HG03378 (cell line): ENCODE results near the gene FUT8.

ENCODE experiments used
- ATAC-seq: cut with Tn5 transposase; IDR thresholded peaks from one replicate; pipeline ENCODE4 v1.9.1; 2021; ENCODE audit warnings: mild to moderate bottlenecking, moderate library complexity; ENCODE audit not compliant: unreplicated experiment

The FUT8 gene

DNA sequence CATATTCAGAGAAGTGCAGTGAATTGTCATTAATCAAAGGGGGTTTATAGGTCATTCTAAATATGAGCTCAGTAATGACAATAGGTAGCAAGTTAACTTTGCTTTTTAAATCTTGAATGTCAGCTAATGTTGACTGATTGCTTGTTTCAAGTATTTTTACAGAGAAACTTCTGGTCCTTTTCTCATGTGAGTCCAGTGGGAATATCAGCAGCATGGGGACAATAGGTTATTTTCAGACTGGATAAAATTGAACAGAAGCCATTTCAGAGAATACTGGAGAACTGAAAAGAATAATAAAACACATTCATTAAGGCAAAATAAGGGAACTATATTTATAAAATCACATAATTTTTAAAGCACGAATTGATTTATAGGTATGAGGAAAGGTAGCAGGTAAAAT is 78.7 kb downstream of the FUT8 start:
- no peak for ATAC-seq

DNA sequence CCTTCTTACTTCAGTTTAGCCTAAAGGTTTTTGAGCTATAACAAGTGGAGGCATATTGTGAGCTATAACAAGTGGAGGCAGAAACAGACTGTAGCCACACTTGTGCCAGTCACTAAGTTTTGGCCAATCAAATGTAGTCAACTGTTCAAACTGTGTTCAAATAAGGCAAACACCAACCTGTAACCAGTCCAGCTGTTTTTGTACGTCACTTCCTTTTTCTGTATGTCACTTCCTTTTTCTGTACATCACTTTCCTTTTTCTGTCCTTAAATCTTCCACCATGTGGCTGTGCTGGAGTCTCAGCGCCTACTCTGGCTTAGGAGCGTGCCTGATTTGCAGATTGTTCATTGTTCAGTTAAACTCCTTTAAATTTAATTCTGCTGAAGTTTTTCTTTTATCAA is 79.7 kb downstream of the FUT8 start:
- no peak for ATAC-seq

DNA sequence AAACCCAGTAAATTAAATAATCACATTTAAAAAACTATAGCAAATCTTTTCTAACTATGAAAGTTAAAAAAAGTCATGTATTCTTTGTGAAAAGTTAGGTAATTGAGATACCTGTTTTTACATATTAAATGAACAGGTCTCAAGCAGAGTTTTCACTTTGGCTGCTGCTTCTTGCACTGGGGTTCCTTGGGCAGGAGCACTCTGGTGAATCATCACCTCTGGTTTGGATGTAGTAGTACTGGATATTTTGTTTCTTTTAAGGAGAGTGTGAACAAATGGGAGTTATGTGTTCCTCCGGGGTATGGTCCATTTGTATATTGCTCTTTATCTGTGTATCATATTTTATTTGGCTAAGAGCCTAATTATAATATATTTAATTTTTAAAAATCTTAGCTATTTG is 82.7 kb downstream of the FUT8 start:
- ATAC-seq = no peak

DNA sequence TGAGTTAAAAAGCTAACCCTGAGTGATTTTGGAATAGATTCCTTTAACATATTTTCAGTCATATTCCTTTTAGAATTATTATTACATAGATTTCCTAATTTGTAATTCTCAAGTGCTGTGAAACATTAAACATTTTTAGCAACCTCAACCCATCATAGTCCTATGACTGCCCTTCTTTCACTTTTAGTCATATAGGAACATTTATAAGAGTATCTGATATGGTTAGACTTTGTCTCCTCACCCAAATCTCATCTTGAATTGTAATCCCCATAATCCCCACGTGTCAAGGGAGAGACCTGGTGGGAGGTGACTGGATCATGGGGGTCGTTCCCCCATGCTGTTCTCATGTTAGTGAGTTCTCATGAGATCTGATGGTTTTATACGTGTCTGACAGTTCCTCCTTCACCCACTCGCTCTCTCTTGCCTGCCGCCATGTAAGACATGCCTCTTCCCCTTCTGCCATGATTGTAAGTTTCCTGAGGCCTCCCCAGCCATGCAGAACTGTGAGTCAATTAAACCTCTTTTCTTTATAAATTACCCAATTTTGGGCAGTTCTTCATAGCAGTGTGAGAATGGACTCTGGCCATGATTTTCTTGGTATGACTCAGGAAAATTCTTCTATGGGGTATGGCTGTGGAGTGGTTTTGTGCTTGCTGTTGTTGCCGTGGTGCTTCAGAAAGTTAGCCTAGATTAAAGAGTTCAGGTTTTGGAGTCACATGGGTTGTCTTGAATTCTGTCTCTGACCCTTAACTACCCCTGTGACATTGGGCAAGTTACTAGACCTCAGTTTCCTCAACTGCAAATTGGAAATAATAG is 83.9 kb downstream of the FUT8 start:
- ATAC-seq = no peak

DNA sequence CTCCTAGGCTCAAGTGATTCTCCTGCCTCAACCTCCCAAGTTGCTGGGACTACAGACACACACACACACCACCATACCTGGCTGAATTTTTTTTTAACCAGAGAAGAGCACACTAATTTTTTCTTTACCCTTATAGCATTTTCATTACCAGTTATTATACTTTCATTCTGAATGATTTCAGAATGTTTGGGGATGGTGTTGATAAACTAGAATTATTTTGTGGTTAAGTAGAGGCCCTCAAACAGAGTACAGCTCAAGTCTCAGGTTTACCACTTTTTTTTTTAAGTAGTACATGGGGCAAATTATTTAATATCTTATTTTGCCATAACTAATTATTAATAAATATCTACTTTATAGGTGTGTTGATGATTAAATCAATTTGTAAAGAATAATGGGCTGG is 86.6 kb downstream of the FUT8 start:
- ATAC-seq = no peak

DNA sequence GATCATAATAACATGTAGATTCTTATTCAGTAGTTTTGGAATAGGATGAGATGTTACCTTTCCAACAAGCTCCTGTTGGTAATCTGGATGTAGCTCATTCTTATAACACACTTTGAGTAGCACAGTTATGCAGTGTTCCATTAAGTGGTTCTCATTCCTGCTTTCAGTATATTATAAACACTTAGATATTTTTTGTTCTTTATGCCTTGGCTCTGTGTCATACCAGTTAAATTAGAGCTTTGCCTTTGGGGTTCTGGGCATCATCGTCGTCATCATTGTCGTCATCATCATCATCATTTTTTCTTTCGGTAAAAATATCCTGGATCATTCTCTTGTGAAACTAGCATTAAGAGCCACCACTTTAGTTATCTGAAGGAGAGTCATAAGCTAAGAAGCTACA is 87.5 kb downstream of the FUT8 start:
- no peak for ATAC-seq

DNA sequence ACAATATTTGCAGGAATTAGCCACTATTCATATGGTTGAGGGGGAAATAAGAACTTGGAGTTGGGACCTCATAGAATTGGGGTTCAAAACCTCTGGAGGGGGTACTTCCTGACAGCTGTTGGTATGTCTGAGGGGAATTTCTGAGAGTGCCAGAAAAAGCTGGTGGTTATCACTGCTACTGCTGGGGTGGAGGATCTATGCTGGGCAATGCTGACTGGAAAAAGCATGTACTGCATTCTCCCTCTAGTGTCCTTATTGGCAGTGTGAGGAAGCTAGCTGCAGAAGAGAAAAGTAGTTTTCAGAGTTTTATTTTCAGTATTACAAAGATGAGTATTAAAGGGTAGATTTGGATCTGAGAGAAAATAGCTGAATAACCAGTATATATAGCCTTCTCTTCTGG is 88.8 kb downstream of the FUT8 start:
- no peak for ATAC-seq

DNA sequence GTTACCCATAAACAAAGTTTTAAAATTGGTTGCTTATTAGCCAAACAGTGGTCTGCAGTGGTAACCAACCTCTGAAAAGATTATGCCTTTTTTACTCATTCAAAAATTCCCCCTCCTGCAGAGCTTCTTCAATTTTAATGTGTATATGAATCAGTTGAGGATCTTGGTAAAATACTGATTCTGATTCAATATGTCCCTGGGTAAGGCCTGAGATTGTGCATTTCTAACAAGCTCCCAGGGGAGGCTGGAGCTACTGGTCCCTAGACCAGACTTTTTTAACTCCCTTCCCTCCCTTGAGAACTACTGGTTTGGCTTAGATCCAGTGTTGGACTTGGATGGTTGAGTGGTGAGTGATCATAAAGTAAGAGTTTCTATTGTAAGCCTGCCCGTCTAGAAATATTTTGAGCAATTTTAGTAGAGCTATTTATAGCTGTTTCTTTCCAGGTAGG is 90.2 kb downstream of the FUT8 start:
- ATAC-seq = peak; percentile 61

DNA sequence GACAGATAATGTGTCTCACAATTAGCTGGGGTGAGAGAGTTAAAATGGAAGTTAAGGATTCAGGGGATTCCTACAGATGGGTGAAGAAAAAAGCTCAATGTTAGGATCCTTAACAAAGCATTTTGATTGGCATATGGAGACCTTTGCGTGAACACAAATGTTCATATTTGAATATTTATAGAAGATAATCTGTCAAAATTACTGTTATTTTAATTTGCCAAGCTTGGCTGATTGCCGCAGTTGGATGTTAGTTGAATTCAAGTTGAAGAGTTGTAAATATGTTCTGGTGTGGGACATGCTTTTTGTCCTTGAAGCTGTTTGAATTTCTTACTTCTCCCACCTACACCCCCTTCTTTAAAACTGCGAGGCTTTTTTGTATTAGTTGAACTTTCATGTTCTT is 91.2 kb downstream of the FUT8 start:
- ATAC-seq = no peak

DNA sequence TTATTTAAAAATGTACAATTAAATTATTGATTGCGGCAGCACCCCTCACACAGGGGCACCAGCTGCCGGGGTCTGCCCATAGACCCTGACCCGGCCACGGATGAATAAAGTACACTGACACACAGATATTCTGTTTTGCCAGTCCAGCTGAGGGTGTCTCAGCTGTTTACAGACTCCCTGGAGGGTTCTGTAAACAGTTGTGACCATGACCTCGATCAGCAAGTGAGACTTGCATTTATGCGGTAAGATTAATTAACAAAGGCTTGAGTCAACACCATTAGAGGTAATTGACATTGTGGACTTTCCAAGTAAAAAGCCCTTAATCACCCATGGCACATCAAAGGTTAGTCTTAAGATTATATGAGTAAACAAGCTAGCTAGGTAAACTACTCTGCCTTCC is 94.3 kb downstream of the FUT8 start:
- ATAC-seq = no peak

DNA sequence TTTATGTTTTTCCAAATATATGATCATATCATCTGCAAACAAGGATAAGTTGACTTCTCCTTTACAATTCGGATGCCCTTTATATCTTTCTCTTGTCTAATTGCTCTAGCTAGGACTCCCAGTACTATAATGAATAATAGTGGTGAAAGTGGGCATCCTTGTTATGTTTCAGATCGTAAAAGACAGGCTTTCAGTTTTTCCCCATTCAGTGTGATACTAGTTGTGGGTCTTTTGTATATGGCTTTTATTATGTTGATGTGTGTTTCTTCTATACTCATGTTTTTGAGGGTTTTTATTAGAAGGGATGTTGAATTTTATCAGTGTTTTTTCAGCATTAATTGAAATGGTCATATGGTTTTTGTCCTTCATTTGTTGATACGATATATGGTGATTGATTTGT is 97.3 kb downstream of the FUT8 start:
- ATAC-seq = no peak

DNA sequence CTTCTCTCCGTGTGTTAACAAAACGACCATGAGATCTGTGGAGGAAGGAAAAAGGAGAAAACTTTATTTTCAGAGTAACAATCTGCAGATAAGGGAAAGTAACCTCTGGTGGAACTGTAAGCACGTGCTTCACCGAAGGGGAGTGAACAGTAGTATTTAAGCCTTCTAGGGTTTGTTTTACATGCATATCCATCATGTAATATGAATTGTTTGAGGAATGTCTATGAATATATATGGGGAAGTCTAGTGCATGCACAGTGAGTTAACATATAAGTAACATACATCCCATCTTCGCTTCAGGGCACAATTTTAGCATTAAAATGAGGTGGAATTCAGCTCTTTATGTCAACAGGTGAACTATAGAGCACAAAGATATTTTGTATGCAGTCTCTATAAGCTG is 101.1 kb downstream of the FUT8 start:
- no peak for ATAC-seq

DNA sequence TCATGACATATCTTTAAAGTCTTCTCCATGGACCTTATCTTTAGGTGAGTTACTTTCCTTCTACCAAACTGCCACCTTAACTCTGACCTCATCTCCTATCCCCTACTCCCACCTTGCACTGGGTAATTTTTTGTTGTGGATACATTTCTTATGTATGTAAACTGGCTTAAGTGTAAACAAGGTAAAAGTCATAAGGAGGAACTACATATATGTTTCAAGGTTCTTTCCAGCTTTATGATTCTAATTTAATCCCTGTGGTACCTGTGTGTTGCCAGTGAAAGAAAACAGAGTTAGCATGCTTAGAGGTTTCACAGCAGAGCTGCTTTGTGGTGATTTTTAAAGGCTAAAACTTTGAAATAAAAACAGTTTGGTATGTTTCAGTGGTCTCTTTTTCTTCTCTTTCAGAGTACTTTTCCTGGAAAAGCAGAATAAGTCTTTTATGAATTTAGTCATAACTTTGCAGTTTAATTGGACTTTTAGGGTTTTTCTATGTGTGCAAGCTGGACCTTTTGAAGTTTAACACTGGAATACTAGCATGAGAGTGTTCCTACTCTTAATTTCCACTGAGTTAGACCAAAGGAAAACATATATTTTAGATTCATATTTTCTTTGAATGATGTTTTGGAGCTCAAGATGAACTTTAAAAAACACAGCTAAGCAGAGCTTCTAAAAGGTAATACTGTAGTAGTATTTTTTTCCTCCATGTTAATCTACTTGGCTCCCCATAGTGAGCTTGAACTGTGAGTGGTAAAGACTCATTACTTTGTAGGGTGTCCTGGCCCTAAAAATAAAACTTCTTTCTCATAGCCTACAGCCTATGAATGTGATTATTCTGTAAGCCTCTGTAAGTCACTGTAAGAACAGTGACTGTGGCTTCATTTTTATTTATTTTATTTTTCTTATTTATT is 105.4 kb downstream of the FUT8 start:
- no peak for ATAC-seq

DNA sequence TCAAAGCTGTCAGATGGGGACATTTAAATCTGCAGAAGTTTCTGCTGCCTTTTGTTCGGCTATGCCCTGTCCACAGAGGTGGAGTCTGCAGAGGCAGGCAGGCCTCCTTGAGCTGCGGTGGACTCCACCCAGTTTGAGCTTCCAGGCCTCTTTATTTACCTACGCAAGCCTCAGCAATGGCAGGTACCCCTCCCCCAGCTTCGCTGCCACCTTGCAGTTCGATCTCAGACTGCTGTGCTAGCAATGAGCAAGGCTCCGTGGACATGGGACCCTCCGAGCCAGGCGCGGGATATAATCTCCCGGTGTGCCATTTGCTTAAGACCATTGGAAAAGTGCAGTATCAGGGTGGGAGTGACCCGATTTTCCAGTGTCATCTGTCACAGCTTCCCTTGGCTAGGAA is 115.5 kb downstream of the FUT8 start:
- no peak for ATAC-seq

DNA sequence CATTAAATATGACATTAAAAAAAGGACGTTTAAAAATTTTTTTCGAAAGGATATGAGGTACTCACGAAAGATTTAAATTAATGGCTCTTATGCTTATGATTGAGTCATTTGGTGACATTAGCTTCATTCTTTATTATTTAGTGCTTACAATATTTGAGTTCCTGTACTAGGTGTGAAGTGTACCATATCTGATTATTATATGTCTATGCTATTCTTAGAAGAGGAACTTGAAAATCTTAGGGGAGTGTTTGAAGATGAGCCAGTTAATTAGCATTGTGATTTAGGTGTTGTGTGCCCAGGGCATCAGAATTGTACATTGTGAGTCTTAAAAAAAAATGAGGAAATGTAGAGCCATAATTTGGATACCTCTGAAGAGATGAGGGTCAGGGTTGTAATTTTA is 118.6 kb downstream of the FUT8 start:
- ATAC-seq = no peak

DNA sequence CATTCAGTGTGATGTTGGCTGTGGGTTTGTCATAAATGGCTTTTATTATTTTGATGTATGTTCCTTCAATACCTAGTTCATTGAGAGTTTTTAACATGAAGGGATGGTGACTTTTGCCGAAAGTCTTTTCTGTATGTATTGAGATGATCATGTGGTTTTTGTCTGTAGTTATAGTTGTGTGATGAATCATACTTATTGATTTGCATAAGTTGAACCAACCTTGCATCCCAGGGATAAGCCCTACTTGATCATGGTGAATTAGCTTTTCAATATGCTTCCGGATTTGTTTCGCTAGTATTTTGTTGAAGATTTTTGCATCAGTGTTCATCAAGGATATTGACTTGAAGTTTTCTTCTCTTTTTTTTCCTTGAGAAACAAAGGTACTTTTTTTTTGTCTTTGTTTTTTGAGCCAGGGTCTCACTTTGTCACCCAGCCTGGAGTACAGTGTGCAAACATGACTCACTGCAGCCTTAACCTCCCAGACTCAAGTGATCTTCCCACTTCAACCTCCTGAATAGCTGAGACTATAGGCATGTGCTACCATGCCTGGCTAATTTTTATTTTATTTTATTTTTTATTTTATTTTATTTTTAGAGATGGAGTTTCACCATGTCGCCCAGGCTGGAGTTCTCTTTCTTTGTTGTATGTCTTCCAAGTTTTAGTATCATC is 121.3 kb downstream of the FUT8 start:
- no peak for ATAC-seq

DNA sequence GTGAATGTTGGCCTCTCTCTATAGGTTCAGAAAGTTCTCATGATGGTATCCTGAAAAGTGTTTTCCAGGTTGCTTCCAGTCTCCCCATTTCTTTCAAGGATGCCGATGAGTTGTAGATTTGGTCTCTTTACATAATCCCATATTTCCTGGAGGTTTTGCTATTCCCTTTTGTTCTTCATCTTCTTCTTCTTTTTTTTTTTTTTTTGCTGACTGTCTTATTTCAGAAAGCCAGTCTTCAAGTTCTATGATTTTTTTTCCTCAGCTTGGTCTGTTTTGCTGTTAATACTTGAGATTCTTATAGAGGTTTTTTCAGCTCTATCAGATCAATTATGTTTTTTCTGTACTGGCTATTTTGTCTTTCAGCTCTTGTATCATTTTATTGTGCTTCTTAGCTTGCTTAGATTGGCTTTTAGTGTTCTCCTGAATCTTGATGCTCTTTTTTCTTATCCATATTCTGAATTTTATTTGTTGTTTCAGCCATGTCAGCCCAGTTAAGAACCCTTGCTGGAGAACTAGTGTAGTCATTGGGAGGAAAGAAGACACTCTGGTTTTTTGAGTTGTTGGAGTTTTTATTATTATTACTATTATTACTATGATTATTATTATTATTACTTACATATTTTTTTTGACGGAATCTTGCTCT is 124.4 kb downstream of the FUT8 start:
- ATAC-seq = no peak

DNA sequence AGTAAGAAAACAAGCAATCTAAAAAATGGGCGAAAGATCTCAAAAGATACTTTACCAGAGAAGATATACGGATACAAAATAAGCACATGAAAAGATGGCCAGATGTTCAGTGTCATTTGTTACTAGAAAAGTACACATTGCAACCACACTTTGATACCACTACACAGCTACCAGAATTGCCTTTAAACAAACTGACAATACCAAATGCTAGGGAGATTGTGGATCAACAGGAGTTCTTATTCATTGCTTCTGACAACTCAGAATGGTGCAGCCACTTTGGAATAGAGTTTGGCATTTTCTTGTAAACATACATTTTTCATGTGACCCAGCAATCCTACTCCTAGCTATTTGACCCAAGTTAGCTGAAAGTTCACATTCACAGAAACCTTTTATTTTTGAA is 136.3 kb downstream of the FUT8 start:
- ATAC-seq = no peak

DNA sequence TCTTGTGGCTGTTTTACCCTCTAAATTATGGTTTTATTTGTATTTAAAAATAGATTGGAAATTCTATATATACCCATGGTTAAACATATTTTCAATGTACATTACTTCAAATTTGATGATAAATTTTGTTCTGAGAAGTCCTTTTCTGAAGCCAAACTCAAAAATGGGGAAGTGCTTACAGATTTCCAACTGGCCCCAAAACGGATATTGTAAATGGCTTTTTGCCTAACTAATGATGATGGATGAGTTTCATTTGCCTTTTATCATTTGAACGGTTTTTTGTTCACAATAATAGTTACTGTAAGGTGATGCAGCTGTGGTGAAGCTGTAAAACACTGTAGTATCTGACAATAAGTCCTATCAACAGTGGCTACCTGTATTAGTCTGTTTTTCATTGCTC is 136.9 kb downstream of the FUT8 start:
- no peak for ATAC-seq

DNA sequence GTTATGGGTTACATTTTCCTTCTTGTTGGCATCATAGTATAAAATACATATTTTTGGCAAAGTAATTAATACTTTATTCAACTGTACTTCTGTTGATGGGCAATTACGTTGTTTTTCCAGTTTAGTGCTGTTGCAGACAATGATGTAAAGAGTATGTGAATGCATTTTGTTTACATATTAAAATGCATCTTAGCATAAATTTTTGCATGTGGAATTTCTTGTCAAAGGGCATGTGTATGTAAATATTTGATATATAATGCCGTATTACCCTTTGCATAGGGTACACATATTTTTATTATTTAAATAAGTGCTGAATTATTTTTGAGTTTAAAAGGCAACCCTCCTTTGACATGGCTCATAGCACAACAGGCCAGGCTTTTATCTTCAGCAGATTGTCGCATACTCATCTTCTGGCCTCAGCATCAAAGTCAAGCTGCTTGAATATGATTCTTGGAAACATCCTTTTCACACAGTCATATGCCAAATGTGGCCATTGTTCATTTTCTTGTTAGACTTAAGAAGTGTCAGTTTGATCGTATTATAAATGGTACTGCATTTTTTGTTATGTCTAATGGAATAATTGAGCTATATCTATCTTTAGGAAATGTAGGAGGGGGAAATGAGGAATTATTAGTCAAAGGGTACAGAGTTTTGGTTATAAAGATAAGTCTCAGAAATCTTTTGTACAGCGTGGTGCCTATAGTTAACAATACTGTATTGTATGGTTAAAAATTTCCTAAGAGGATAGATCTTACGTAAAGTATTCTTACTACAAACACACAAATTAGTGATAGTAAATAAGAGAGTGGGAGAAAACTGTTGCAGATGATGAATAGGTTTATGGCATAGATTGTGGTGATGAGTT is 138.5 kb downstream of the FUT8 start:
- ATAC-seq = no peak
